ENCODE data around the gene KYNU. TPM values are rescaled to one million over a fixed set of nuclear protein-coding genes. Genes with fewer than 3 reads are reported as not detected.
"Not testable (repeated sequence)": the region's sequence is repeated elsewhere in the genome, so short reads cannot be mapped to it uniquely, and the experiment has no call there.

KYNU gene
- total and polyA plus RNA-seq, 2 donors (not counting 1 experiment from before 2014, with no cell fraction given), result 0.26 to 4.6 TPM

- no peaks in the 10 kb centered on the region for H3K27me3 ChIP-seq (ENCODE audit: control insufficient read depth, insufficient read depth, low read length)
- H3K4me3 ChIP-seq (replicated peaks in 1 of 4; ENCODE audit: control extremely low read depth in 1 of 4, insufficient read depth in 1 of 4, low read depth in 3 of 4, low read length in 4 of 4), result no peak overlapping the region
- DNase-seq (ENCODE audit: low read depth in 2 of 2), result no peak
- no peaks in the 10 kb centered on the region for H3K9me3 ChIP-seq (ENCODE audit: control insufficient read depth, insufficient read depth, low read depth, low read length)
- H3K79me2 ChIP-seq (ENCODE audit: control insufficient read depth, insufficient read depth, low read length), result no peaks in the 10 kb centered on the region
- H3K27ac ChIP-seq (ENCODE audit: insufficient read depth, low read length), result no peak overlapping the region
- no peaks in the 10 kb centered on the region for H4K20me1 ChIP-seq (ENCODE audit: control insufficient read depth, extremely low read depth, insufficient read depth, low read length)
- no peak overlapping the region for H2AFZ ChIP-seq (ENCODE audit: low read length)
- H3K9ac ChIP-seq (ENCODE audit: insufficient read depth, low read length), result no peak overlapping the region
- H3K36me3 ChIP-seq (ENCODE audit: control insufficient read depth, insufficient read depth, low read length), result no peaks in the 10 kb centered on the region
- TF ChIP-seq CTCF (conservative IDR thresholded peaks at IDR 0.05 in 1 of 2, IDR thresholded peaks at IDR 0.05 in 1 of 2; ENCODE audit: low read depth in 1 of 2, low read length in 2 of 2) (no peak), EZH2 (IDR thresholded peaks at IDR 0.05; ENCODE audit: low read length, missing control alignments) (no peak)
- no peaks in the 10 kb centered on the region for H3K4me1 ChIP-seq (ENCODE audit: control insufficient read depth, extremely low read depth, insufficient read depth, low read length)
- no peak overlapping the region for H3K4me2 ChIP-seq (ENCODE audit: extremely low read depth, insufficient read depth, low read length)
Measured at GRCh38 chr2:142862847-142863246, 14.6 kb upstream of the KYNU start.

- no peaks in the 10 kb centered on the region for H3K36me3 ChIP-seq (ENCODE audit: control insufficient read depth, insufficient read depth, low read length)
- H3K4me1 ChIP-seq (ENCODE audit: control insufficient read depth, extremely low read depth, insufficient read depth, low read length), result no peaks in the 10 kb centered on the region
- H3K9ac ChIP-seq (ENCODE audit: insufficient read depth, low read length), result no peak overlapping the region
- H2AFZ ChIP-seq (ENCODE audit: low read length), result no peak overlapping the region
- TF ChIP-seq EZH2 (IDR thresholded peaks at IDR 0.05; ENCODE audit: low read length, missing control alignments) (no peak), CTCF (conservative IDR thresholded peaks at IDR 0.05 in 1 of 2, IDR thresholded peaks at IDR 0.05 in 1 of 2; ENCODE audit: low read depth in 1 of 2, low read length in 2 of 2) (no peak)
- H4K20me1 ChIP-seq (ENCODE audit: control insufficient read depth, extremely low read depth, insufficient read depth, low read length), result no peaks in the 10 kb centered on the region
- no peaks in the 10 kb centered on the region for H3K79me2 ChIP-seq (ENCODE audit: control insufficient read depth, insufficient read depth, low read length)
- H3K27me3 ChIP-seq (ENCODE audit: control insufficient read depth, insufficient read depth, low read length), result no peaks in the 10 kb centered on the region
- peak; percentile 63 to 85 for DNase-seq (ENCODE audit: low read depth in 2 of 2)
- no peak overlapping the region for H3K27ac ChIP-seq (ENCODE audit: insufficient read depth, low read length)
- no peak overlapping the region for H3K4me3 ChIP-seq (replicated peaks in 1 of 4; ENCODE audit: control extremely low read depth in 1 of 4, insufficient read depth in 1 of 4, low read depth in 3 of 4, low read length in 4 of 4)
- peak overlapping the region; percentile 32 for H3K4me2 ChIP-seq (ENCODE audit: extremely low read depth, insufficient read depth, low read length)
- no peaks in the 10 kb centered on the region for H3K9me3 ChIP-seq (ENCODE audit: control insufficient read depth, insufficient read depth, low read depth, low read length)
Measured at GRCh38 chr2:142863485-142863961, 13.9 kb upstream of the KYNU start.

GRCh38 chr2:142864605-142865004, 12.9 kb upstream of the KYNU start:
- H3K27me3 ChIP-seq (ENCODE audit: control insufficient read depth, insufficient read depth, low read length); H3K4me1 ChIP-seq (ENCODE audit: control insufficient read depth, extremely low read depth, insufficient read depth, low read length); H3K27ac ChIP-seq (ENCODE audit: insufficient read depth, low read length); H3K9ac ChIP-seq (ENCODE audit: insufficient read depth, low read length); H3K36me3 ChIP-seq (ENCODE audit: control insufficient read depth, insufficient read depth, low read length); H3K4me2 ChIP-seq (ENCODE audit: extremely low read depth, insufficient read depth, low read length); H3K4me3 ChIP-seq (replicated peaks in 1 of 4; ENCODE audit: control extremely low read depth in 1 of 4, insufficient read depth in 1 of 4, low read depth in 3 of 4, low read length in 4 of 4); H3K79me2 ChIP-seq (ENCODE audit: control insufficient read depth, insufficient read depth, low read length); H4K20me1 ChIP-seq (ENCODE audit: control insufficient read depth, extremely low read depth, insufficient read depth, low read length); H2AFZ ChIP-seq (ENCODE audit: low read length); H3K9me3 ChIP-seq (ENCODE audit: control insufficient read depth, insufficient read depth, low read depth, low read length); DNase-seq (ENCODE audit: low read depth in 2 of 2): not testable (repeated sequence)

Data from fibroblast of lung (primary cell).